A673 (cell line): ENCODE results near the gene MZB1.

Experiments
- CTCF ChIP-seq: fragments of 300-800, 200-600 bp; sonication (generic); conservative IDR thresholded peaks from 2 replicates; pipeline ENCODE4 v1.5.1; 2017; ENCODE audit warnings: low read depth, mild to moderate bottlenecking, antibody characterized with exemption, low read length, moderate library complexity, mixed read lengths
- EZH2 ChIP-seq: fragments of 200-600 bp; sonication (generic); IDR thresholded peaks from 2 replicates; pipeline ENCODE4 v1.6.1; 2017; ENCODE audit warnings: borderline replicate concordance, low read depth, mild to moderate bottlenecking, mixed read lengths, antibody characterized with exemption, low read length; ENCODE audit not compliant: poor library complexity, severe bottlenecking

GRCh38 chr5:139386050-139386438 is 3.7 kb downstream of the MZB1 start:
- no peak for TF ChIP-seq CTCF
- TF ChIP-seq EZH2: no peak
